Right lobe of liver (tissue), 6 donors: ENCODE measurements around the gene BICC1. TPM values are rescaled to one million over a fixed set of nuclear protein-coding genes. Genes with fewer than 3 reads are reported as not detected.
A peak's percentile ranks its signal among the peaks of the same experiment; 100 is the strongest.

Source experiments
- ATAC-seq, 4 donors: fragments of 200-7000 bp; cut with Tn5 transposase; one replicate each; pipeline ENCODE4 v1.9.1; 2020; ENCODE audit warnings: mild to moderate bottlenecking in 4 of 4, moderate library complexity in 4 of 4
- DNase-seq, 3 donors: peaks; one replicate each; pipeline ENCODE4 v3.0.0-alpha.2; 2020
- H3K27ac ChIP-seq, 3 donors: fragments of 200-600 bp; one replicate each; pipeline ENCODE4 v1.8.0; 2022
- H3K27me3 ChIP-seq, 2 donors: fragments of 200-600 bp; one replicate each; pipeline ENCODE4 v1.8.0; 2022
- H3K36me3 ChIP-seq, 4 donors: fragments of 200-600 bp; sonication (generic) in 1 of 4; one replicate each; pipeline versions ENCODE4 v1.5.1 to v1.8.0; 2017 to 2022; ENCODE audit warnings: control low read depth in 1 of 4
- H3K4me1 ChIP-seq, 4 donors: fragments of 200-600 bp; sonication (generic) in 1 of 4; one replicate each; pipeline versions ENCODE4 v1.5.1 to v1.8.0; 2017 to 2022; ENCODE audit warnings: control low read depth in 1 of 4
- H3K4me3 ChIP-seq, 3 donors: fragments of 200-600 bp; one replicate each; pipeline ENCODE4 v1.8.0; 2022
- H3K9me3 ChIP-seq, 4 donors: fragments of 200-600 bp; sonication (generic) in 1 of 4; one replicate each; pipeline versions ENCODE4 v1.5.1 to v1.8.0; 2017 to 2022; ENCODE audit warnings: control low read depth in 1 of 4
- CTCF ChIP-seq, 4 donors: fragments of 200-600 bp in 3 of 4; fragments of 450-650 bp in 1 of 4; IDR thresholded peaks; one replicate each; pipeline versions ENCODE4 v1.5.1 to v1.8.0; 2016 to 2022; ENCODE audit warnings: antibody characterized with exemption in 4 of 4, mild to moderate bottlenecking in 2 of 4
- POLR2A ChIP-seq: fragments of 450-650 bp; IDR thresholded peaks from one replicate; pipeline ENCODE4 v1.6.1; 2017; ENCODE audit warnings: antibody characterized with exemption, mild to moderate bottlenecking
- WGBS: methylation state at CpG from one replicate; pipeline ENCODE4 v1.1.6; 2018; ENCODE audit warnings: low coverage, low lambda C conversion rate; ENCODE audit not compliant: insufficient coverage; ENCODE audit errors: missing lambda C conversion rate; 5-methylcytosine and 5-hydroxymethylcytosine counted together
- intact Hi-C, 2 donors: fragments of 100-400 bp; cut with DNase I; formaldehyde crosslinking; loops; one replicate each; pipeline versions ENCODE4 v1.11.2 to v1.14.1; 2022
- total RNA-seq, 6 experiments: library from RNA; depleted of rRNA in 2 of 6; stranded (reverse); fragments of >200 nt in 2 of 6; fragmentation: NEBNext Ultra II Directional in 3 of 6; extraction: Animal tissue kit (Norgen Biotek cat#: 25700) in 3 of 6; gene quantifications; one replicate each; pipeline versions ENCODE4 v1.1.0 to v1.2.4, GENCODE V29; 2016 to 2023
- donor health status: DM: no; HTN: yes; CAD: no.
- donor health status: DM: no; HTN: no; CAD: no.
- donor health status: DM: no; HTN: no; CAD: no.
- donor health status: DM: no; HTN: yes; CAD: no.
- donor health status: DM: no; HTN: yes; CAD: no.

Gene BICC1
- total RNA-seq, 6 experiments from 2014 or later, result 1.2 to 9.0 (median 2.3) TPM

GRCh38 chr10:58517081-58517480, 4.4 kb downstream of the BICC1 start:
- WGBS, result 0% methylated on average over 1 of the region's 1 CpG

GRCh38 chr10:58517491-58518355, 5.1 kb downstream of the BICC1 start:
- no peak for ATAC-seq
- 45% methylated on average over 4 of the region's 4 CpGs for WGBS
- H3K27me3 ChIP-seq, result no peaks in the 10 kb centered on the region
- no peaks in the 10 kb centered on the region for H3K36me3 ChIP-seq
- no peak for DNase-seq
- intact Hi-C loops, result no loop called here
- peaks cover 0 to 9% (median 0%) of the 10 kb centered on the region in 4 donors for H3K4me1 ChIP-seq
- no peak overlapping the region for H3K4me3 ChIP-seq
- no peak for TF ChIP-seq POLR2A
- TF ChIP-seq CTCF (IDR thresholded peaks at IDR 0.05), result no peak
- H3K27ac ChIP-seq, result no peak overlapping the region
- H3K9me3 ChIP-seq, result no peaks in the 10 kb centered on the region

More at GRCh38 chr10:58517081-58517480, 4.4 kb downstream of the BICC1 start:
- TF ChIP-seq CTCF (IDR thresholded peaks at IDR 0.05), result no peak
- no peak for TF ChIP-seq POLR2A
- Histone ChIP-seq H3K36me3 (no peaks in the 10 kb centered on the region), H3K4me3 (no peak overlapping the region), H3K9me3 (no peaks in the 10 kb centered on the region), H3K27ac (no peak overlapping the region), H3K27me3 (no peaks in the 10 kb centered on the region), H3K4me1 (peaks cover 0 to 9% (median 0%) of the 10 kb centered on the region in 4 donors)
- DNase-seq (no peak), ATAC-seq (no peak)
- intact Hi-C loops, result no loop called here

- TF ChIP-seq CTCF (IDR thresholded peaks at IDR 0.05), result no peak
- no peak for TF ChIP-seq POLR2A
- 43% methylated on average over 4 of the region's 6 CpGs for WGBS
- DNase-seq (no peak), ATAC-seq (peak in 3 of 4 donors; percentile 33 to 51 (median 47))
- Histone ChIP-seq H3K4me3 (no peak overlapping the region), H3K27me3 (no peaks in the 10 kb centered on the region), H3K27ac (no peak overlapping the region), H3K36me3 (no peaks in the 10 kb centered on the region), H3K9me3 (no peaks in the 10 kb centered on the region), H3K4me1 (no peaks in the 10 kb centered on the region)
- intact Hi-C loops, result no loop called here
Observed at GRCh38 chr10:58518775-58519174, 6.1 kb downstream of the BICC1 start.

- no peaks in the 10 kb centered on the region for H3K27me3 ChIP-seq
- TF ChIP-seq CTCF (IDR thresholded peaks at IDR 0.05) (no peak), POLR2A (no peak)
- H3K4me3 ChIP-seq, result no peak overlapping the region
- DNase-seq (no peak), ATAC-seq (no peak)
- H3K4me1 ChIP-seq, result no peaks in the 10 kb centered on the region
- 75% methylated on average over 3 of the region's 3 CpGs for WGBS
- intact Hi-C loops, result no loop called here
- no peaks in the 10 kb centered on the region for H3K9me3 ChIP-seq
- H3K36me3 ChIP-seq, result no peaks in the 10 kb centered on the region
- no peak overlapping the region for H3K27ac ChIP-seq
Observed at GRCh38 chr10:58529077-58529728, 16.5 kb downstream of the BICC1 start.
